Gastrocnemius medialis (tissue), 4 donors: Measurements from ENCODE around the gene MGMT. TPM values are rescaled to one million over a fixed set of nuclear protein-coding genes. Genes with fewer than 3 reads are reported as not detected.

ENCODE experiments used
- ATAC-seq, 2 donors: fragments of 150-250 bp; one replicate each; pipeline ENCODE4 v1.9.1; 2016
- DNase-seq, 2 donors: peaks; one replicate each; pipeline ENCODE4 v3.0.0-alpha.2; 2019
- H3K27ac ChIP-seq, 4 donors: fragments of 200-600 bp; sonication (generic); 1 replicate in 1 of 4; 2 replicates in 3 of 4; pipeline ENCODE4 v1.5.1; 2016 to 2018; ENCODE audit warnings: mild to moderate bottlenecking in 2 of 4, moderate library complexity in 1 of 4
- H3K27me3 ChIP-seq, 3 donors: fragments of 200-600 bp; sonication (generic) in 2 of 3; 1 replicate in 1 of 3; 2 replicates in 2 of 3; pipeline versions ENCODE4 v1.5.1 to v1.6.0; 2016 to 2019; ENCODE audit warnings: mild to moderate bottlenecking in 1 of 3, moderate library complexity in 1 of 3
- H3K36me3 ChIP-seq, 2 donors: fragments of 200-600 bp; sonication (generic) in 1 of 2; one replicate each; pipeline ENCODE4 v1.5.1; 2017 to 2018
- H3K4me1 ChIP-seq, 2 donors: fragments of 200-600 bp; sonication (generic) in 1 of 2; one replicate each; pipeline ENCODE4 v1.5.1; 2016 to 2017; ENCODE audit warnings: mild to moderate bottlenecking in 2 of 2
- H3K4me3 ChIP-seq, 4 donors: fragments of 200-600 bp; sonication (generic) in 3 of 4; 1 replicate in 1 of 4; 2 replicates in 3 of 4; pipeline ENCODE4 v1.5.1; 2016 to 2019; ENCODE audit warnings: mild to moderate bottlenecking in 2 of 4
- H3K9me3 ChIP-seq, 3 donors: fragments of 200-600 bp; sonication (generic) in 2 of 3; 1 replicate in 1 of 3; 2 replicates in 2 of 3; pipeline ENCODE4 v1.5.1; 2016 to 2019
- POLR2A ChIP-seq, 2 donors: fragments of 450-650 bp; IDR thresholded peaks; one replicate each; pipeline ENCODE4 v1.6.1; 2017; ENCODE audit warnings: antibody characterized with exemption in 2 of 2, mild to moderate bottlenecking in 2 of 2, moderate library complexity in 2 of 2
- in situ Hi-C, 4 donors: fragments of 200-750 bp; cut with MboI; loops; one replicate each; pipeline versions ENCODE4 v1.15.0 to v1.8.0; 2017; ENCODE audit warnings: low sequenced_read_pairs in 4 of 4
- intact Hi-C: fragments of 100-400 bp; cut with DNase I; formaldehyde crosslinking; loops from one replicate; pipeline ENCODE4 v1.15.1; 2023; ENCODE audit warnings: low total_unique reads
- total RNA-seq, 4 donors: library from RNA; depleted of rRNA; stranded (reverse); fragments of >200 nt; gene quantifications; one replicate each; pipeline versions ENCODE4 v1.1.0 to v1.2.3, GENCODE V29; 2016
- TF ChIP-seq, protein P1 (sequence below), 5 experiments: fragments of 450-650 bp in 3 of 5; fragments of 200-600 bp in 2 of 5; sonication (generic) in 2 of 5; IDR thresholded peaks in 4 of 5; conservative IDR thresholded peaks in 1 of 5; 1 replicate in 4 of 5; 2 replicates in 1 of 5; pipeline ENCODE4 v1.5.1; 2016 to 2019; ENCODE audit warnings: antibody characterized with exemption in 5 of 5, mild to moderate bottlenecking in 3 of 5, moderate library complexity in 3 of 5

MGMT gene
- total RNA-seq, 4 donors from 2014 or later = 8.9 to 20.7 (median 17.1) TPM

DNA sequence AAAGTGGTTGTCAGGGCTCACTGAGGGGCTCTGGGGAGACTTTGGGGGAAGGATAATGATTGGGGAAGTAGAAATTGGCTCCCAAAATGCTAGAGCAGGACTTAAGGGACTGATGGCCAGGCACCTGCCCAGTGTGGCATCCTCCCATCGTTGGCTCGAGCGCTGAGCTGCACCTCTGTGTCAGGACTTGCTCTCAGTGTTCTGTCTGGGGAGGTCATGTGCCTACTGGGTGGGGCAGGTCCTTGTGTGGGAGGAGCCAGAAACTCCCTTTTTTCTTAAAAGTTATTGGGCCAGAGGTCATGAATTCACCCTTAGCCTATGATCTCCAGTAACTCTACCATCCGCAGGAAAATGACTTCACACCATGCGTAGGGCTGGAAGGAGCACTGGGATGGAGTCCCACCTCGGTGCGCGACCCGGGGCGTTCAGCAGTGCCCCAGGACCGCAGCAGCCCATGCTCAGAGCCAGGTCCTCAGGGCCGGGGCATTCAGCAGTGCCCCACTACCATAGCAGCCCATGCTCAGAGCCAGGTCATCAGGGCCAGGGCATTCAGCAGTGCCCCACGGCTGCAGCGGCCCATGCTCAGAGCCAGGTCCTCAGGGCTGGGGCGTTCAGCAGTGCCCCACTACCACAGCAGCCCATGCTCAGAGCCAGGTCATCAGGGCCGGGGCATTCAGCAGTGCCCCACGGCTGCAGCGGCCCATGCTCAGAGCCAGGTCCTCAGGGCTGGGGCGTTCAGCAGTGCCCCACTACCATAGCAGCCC, 275.1 kb downstream of the MGMT start:
- Histone ChIP-seq H3K4me3 (no peak overlapping the region), H3K9me3 (no peaks in the 10 kb centered on the region), H3K36me3 (no peaks in the 10 kb centered on the region), H3K27me3 (no peaks in the 10 kb centered on the region), H3K27ac (no peak overlapping the region), H3K4me1 (no peaks in the 10 kb centered on the region)
- no peak for ATAC-seq
- no peak for TF ChIP-seq POLR2A (IDR thresholded peaks at IDR 0.05)
- TF ChIP-seq, protein P1, sequence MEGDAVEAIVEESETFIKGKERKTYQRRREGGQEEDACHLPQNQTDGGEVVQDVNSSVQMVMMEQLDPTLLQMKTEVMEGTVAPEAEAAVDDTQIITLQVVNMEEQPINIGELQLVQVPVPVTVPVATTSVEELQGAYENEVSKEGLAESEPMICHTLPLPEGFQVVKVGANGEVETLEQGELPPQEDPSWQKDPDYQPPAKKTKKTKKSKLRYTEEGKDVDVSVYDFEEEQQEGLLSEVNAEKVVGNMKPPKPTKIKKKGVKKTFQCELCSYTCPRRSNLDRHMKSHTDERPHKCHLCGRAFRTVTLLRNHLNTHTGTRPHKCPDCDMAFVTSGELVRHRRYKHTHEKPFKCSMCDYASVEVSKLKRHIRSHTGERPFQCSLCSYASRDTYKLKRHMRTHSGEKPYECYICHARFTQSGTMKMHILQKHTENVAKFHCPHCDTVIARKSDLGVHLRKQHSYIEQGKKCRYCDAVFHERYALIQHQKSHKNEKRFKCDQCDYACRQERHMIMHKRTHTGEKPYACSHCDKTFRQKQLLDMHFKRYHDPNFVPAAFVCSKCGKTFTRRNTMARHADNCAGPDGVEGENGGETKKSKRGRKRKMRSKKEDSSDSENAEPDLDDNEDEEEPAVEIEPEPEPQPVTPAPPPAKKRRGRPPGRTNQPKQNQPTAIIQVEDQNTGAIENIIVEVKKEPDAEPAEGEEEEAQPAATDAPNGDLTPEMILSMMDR (IDR thresholded peaks at IDR 0.05 in 4 of 5, conservative IDR thresholded peaks at IDR 0.05 in 1 of 5) = no peak
- DNase-seq = no peak
- intact Hi-C loops (no loop called here), in situ Hi-C loops (no loop called here)

DNA sequence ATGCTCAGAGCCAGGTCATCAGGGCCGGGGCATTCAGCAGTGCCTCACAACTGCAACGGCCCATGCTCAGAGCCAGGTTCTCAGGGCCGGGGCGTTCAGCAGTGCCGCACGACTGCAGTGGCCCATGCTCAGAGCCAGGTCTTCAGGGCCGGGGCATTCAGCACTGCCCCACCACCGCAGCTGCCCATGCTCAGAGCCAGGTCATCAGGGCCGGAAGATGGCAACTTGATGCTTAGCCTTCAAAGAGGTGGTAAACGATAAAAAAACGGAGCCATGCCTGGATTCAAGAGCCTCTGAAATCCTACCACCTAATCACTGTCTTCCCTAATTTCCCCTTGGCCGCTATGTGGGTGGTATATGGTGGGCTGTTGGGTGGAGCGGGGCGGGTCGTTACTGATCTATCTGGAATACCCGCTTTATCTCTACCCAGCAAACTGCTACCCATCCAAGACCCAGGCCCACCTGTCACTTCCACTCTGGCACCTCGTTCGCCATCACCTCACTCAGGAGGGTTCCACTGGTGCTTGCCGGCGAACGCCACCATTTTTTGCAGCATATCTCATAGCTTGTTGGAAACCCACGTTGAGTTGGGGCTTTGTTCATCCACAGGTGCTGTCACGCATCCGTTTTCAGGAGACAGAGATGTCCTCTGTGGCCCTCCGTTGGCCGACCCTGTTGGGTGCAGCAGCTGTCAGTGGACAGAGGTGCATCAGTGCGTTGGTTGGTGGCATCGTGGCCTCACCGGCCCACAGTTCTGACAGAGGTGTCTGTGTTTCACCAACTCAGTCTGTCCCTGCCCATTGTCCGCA, 275.9 kb downstream of the MGMT start:
- Histone ChIP-seq H3K27ac (no peak overlapping the region), H3K36me3 (no peaks in the 10 kb centered on the region), H3K4me1 (no peaks in the 10 kb centered on the region), H3K4me3 (no peak overlapping the region), H3K27me3 (no peaks in the 10 kb centered on the region), H3K9me3 (no peaks in the 10 kb centered on the region)
- TF ChIP-seq, protein P1 (IDR thresholded peaks at IDR 0.05 in 4 of 5, conservative IDR thresholded peaks at IDR 0.05 in 1 of 5) = no peak
- in situ Hi-C loops = no loop called here
- DNase-seq = no peak
- intact Hi-C loops = no loop called here
- no peak for ATAC-seq

DNA sequence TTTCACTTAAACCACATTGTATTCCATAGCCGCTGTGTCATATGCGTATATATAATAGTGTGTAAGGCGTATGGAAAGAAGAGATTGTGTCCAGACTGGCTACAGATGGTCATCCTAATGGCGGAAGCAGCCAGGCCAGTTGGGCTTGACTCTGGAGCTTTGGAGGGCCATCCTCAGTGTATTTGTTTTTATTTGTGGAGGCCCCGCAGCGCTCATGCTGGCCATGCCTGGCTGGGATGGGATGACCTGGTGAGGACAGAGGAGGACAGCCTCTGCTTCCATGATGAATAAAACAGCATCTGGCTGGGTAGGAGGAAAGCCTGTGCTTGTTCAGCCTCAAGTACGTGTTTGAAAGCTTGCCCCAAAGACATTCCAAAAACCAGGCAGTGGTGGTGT, 276.7 kb downstream of the MGMT start:
- H3K4me1 ChIP-seq = no peaks in the 10 kb centered on the region
- ATAC-seq (no peak), DNase-seq (no peak)
- intact Hi-C loops (no loop called here), in situ Hi-C loops (no loop called here)
- no peak overlapping the region for H3K27ac ChIP-seq
- no peak overlapping the region for H3K4me3 ChIP-seq
- peaks cover 0 to 5% (median 0%) of the 10 kb centered on the region in 3 donors for H3K9me3 ChIP-seq
- no peak for TF ChIP-seq POLR2A (IDR thresholded peaks at IDR 0.05)
- TF ChIP-seq, protein P1 (IDR thresholded peaks at IDR 0.05 in 4 of 5, conservative IDR thresholded peaks at IDR 0.05 in 1 of 5) = no peak
- H3K36me3 ChIP-seq = no peaks in the 10 kb centered on the region
- H3K27me3 ChIP-seq = no peaks in the 10 kb centered on the region

DNA sequence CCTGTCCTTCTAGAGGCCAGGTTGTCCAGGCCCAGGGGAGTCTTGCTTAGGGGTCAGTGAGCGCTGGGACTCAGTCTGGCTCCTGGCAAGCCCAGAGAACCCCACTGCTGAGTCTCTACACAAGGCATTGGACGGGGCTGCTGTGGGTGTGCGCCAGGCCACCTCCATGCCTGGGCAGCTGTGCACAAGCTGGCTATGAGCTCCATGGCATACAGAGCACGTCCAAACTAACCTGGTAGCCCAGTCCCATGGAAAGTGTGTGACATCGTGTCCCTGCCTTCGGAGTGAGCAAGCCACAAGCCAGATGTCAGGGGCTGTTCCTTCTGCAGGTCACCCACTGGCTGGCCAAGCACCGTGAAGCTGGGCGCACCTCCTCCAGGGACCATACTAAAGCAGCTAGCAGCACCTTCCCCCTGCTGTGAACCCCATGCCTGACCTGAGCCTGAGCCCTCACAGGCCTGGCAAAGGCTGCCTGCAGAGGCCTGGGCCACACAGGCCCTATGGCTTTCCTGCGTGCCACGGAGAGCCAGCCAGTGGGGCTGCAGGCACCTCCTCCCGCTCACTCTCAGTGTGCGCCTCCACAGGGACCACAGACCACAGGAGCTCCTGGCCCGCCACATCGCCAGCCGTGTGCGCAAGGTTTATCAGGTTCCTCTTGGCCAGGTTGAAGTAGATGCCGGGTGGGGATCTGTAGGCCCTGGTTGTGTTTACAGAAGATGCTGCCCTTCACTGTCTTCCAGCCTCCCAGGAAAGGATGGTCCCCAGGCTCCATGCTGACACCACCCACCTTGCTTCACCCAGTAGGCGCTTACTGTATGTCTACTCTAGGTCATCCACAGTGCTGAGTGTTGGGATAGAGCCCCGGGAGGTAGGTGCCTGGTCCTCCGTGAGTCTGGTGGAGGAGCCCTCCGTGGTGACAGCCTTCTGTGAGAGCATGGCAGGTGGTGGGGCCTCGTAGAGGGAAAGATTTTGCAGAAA, 277.4 kb downstream of the MGMT start:
- no peaks in the 10 kb centered on the region for H3K36me3 ChIP-seq
- intact Hi-C loops = no loop called here
- H3K27me3 ChIP-seq = no peaks in the 10 kb centered on the region
- no peak overlapping the region for H3K4me3 ChIP-seq
- no peak overlapping the region for H3K27ac ChIP-seq
- TF ChIP-seq, protein P1 (IDR thresholded peaks at IDR 0.05 in 4 of 5, conservative IDR thresholded peaks at IDR 0.05 in 1 of 5) = no peak
- no peak for TF ChIP-seq POLR2A (IDR thresholded peaks at IDR 0.05)
- no peak for DNase-seq
- ATAC-seq = no peak
- H3K9me3 ChIP-seq = peaks cover 0 to 12% (median 0%) of the 10 kb centered on the region in 3 donors
- in situ Hi-C loops = no loop called here
- no peaks in the 10 kb centered on the region for H3K4me1 ChIP-seq
